ENCODE data around the gene MARCHF4. TPM values are rescaled to one million over a fixed set of nuclear protein-coding genes. Genes with fewer than 3 reads are reported as not detected.

MARCHF4 gene
- total and polyA plus RNA-seq, 9 of the 15 experiments (the other 6 are each of a cell fraction or from before 2014, with no cell fraction given), result 0.05 TPM; not detected in 8

DNA sequence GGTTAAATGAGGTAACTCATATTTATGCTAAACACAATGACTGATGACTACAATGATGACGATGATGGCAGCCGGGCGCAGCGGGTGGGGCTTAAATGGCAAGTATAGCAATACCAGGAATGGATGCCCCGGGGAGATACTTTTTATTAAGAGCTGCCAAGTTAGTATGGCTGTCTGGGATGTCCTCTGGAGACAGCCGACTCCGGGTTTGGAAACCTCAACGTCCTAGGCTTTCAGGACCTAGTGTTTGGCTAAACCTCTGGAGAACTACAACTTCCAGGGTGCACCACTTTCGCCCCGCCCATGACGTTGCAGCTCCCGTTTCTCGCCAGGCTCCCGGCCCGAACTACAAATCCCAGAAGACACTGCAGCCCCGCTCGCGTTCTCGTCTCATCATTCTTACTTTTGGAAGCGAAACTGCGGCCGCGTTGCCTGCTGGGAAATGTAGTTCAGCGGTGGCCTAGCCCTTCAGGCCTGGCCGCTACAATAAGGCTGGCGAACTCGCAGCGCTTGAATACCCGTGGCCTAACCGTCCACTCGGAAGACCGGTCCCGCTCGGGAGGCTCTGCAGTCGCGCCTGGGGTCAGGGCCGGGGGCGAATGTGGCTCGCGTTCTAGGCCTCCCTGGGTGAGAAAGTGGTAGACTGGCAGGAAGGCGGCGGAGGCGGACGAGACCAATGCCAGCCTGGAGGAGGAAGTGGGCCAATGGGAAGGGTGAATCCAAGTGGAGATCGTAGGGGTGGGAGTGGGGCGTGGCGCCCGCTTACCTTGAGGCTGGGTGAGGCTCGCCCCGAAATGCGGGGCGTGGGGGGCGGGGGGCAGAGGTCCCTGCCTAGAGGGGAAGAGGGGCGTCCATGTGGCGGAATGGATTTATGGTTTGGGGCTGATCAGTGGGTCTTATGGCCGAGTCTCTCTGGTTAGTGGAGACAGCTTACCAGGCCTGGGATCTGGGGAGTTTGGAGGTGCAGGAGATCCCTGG, 40.0 kb upstream of the MARCHF4 start, which contains the start of gene SMARCAL1 (continued):
- TF ChIP-seq, protein P1, sequence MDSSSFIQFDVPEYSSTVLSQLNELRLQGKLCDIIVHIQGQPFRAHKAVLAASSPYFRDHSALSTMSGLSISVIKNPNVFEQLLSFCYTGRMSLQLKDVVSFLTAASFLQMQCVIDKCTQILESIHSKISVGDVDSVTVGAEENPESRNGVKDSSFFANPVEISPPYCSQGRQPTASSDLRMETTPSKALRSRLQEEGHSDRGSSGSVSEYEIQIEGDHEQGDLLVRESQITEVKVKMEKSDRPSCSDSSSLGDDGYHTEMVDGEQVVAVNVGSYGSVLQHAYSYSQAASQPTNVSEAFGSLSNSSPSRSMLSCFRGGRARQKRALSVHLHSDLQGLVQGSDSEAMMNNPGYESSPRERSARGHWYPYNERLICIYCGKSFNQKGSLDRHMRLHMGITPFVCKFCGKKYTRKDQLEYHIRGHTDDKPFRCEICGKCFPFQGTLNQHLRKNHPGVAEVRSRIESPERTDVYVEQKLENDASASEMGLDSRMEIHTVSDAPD (CRISPR knock-in tag; IDR thresholded peaks at IDR 0.05), result no peak
- TF ChIP-seq PCBP2 (IDR thresholded peaks at IDR 0.05; ENCODE audit: low read depth, low read length, poor library complexity, severe bottlenecking), result no peak
- TF ChIP-seq RBFOX2 (IDR thresholded peaks at IDR 0.05; ENCODE audit: low read depth, low read length), result peak; percentile 89
- TF ChIP-seq PTBP1 (IDR thresholded peaks at IDR 0.05; ENCODE audit: low read depth, low read length), result no peak
- TF ChIP-seq ZNF764 (CRISPR knock-in tag; IDR thresholded peaks at IDR 0.05; ENCODE audit: low read depth), result no peak
- no peak for TF ChIP-seq KDM1A (IDR thresholded peaks at IDR 0.05)
- 0 out of 4 replicates have a peak, but pooled peaks of 1 of the 2 experiments have one; percentile 23 for TF ChIP-seq SRF (CRISPR knock-in tag; IDR thresholded peaks at IDR 0.05)
- TF ChIP-seq ZNF668 (CRISPR knock-in tag; IDR thresholded peaks at IDR 0.05), result no peak
- TF ChIP-seq, protein P2, sequence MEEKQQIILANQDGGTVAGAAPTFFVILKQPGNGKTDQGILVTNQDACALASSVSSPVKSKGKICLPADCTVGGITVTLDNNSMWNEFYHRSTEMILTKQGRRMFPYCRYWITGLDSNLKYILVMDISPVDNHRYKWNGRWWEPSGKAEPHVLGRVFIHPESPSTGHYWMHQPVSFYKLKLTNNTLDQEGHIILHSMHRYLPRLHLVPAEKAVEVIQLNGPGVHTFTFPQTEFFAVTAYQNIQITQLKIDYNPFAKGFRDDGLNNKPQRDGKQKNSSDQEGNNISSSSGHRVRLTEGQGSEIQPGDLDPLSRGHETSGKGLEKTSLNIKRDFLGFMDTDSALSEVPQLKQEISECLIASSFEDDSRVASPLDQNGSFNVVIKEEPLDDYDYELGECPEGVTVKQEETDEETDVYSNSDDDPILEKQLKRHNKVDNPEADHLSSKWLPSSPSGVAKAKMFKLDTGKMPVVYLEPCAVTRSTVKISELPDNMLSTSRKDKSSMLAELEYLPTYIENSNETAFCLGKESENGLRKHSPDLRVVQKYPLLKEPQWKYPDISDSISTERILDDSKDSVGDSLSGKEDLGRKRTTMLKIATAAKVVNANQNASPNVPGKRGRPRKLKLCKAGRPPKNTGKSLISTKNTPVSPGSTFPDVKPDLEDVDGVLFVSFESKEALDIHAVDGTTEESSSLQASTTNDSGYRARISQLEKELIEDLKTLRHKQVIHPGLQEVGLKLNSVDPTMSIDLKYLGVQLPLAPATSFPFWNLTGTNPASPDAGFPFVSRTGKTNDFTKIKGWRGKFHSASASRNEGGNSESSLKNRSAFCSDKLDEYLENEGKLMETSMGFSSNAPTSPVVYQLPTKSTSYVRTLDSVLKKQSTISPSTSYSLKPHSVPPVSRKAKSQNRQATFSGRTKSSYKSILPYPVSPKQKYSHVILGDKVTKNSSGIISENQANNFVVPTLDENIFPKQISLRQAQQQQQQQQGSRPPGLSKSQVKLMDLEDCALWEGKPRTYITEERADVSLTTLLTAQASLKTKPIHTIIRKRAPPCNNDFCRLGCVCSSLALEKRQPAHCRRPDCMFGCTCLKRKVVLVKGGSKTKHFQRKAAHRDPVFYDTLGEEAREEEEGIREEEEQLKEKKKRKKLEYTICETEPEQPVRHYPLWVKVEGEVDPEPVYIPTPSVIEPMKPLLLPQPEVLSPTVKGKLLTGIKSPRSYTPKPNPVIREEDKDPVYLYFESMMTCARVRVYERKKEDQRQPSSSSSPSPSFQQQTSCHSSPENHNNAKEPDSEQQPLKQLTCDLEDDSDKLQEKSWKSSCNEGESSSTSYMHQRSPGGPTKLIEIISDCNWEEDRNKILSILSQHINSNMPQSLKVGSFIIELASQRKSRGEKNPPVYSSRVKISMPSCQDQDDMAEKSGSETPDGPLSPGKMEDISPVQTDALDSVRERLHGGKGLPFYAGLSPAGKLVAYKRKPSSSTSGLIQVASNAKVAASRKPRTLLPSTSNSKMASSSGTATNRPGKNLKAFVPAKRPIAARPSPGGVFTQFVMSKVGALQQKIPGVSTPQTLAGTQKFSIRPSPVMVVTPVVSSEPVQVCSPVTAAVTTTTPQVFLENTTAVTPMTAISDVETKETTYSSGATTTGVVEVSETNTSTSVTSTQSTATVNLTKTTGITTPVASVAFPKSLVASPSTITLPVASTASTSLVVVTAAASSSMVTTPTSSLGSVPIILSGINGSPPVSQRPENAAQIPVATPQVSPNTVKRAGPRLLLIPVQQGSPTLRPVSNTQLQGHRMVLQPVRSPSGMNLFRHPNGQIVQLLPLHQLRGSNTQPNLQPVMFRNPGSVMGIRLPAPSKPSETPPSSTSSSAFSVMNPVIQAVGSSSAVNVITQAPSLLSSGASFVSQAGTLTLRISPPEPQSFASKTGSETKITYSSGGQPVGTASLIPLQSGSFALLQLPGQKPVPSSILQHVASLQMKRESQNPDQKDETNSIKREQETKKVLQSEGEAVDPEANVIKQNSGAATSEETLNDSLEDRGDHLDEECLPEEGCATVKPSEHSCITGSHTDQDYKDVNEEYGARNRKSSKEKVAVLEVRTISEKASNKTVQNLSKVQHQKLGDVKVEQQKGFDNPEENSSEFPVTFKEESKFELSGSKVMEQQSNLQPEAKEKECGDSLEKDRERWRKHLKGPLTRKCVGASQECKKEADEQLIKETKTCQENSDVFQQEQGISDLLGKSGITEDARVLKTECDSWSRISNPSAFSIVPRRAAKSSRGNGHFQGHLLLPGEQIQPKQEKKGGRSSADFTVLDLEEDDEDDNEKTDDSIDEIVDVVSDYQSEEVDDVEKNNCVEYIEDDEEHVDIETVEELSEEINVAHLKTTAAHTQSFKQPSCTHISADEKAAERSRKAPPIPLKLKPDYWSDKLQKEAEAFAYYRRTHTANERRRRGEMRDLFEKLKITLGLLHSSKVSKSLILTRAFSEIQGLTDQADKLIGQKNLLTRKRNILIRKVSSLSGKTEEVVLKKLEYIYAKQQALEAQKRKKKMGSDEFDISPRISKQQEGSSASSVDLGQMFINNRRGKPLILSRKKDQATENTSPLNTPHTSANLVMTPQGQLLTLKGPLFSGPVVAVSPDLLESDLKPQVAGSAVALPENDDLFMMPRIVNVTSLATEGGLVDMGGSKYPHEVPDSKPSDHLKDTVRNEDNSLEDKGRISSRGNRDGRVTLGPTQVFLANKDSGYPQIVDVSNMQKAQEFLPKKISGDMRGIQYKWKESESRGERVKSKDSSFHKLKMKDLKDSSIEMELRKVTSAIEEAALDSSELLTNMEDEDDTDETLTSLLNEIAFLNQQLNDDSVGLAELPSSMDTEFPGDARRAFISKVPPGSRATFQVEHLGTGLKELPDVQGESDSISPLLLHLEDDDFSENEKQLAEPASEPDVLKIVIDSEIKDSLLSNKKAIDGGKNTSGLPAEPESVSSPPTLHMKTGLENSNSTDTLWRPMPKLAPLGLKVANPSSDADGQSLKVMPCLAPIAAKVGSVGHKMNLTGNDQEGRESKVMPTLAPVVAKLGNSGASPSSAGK (IDR thresholded peaks at IDR 0.05), result no peak; the same call in 1 of the 2 replicates
- TF ChIP-seq LCOR (CRISPR knock-in tag; IDR thresholded peaks at IDR 0.05), result peak; percentile 79
- TF ChIP-seq ZNF696 (CRISPR knock-in tag; conservative IDR thresholded peaks at IDR 0.05), result no peak
- TF ChIP-seq SOX6 (IDR thresholded peaks at IDR 0.05), result no peak
- TF ChIP-seq CBX2 (IDR thresholded peaks at IDR 0.05; ENCODE audit: insufficient read depth, low read length, poor library complexity, severe bottlenecking), result no peak

Data from K562 (cell line).